ENCODE results near the gene UCK1.

DNA sequence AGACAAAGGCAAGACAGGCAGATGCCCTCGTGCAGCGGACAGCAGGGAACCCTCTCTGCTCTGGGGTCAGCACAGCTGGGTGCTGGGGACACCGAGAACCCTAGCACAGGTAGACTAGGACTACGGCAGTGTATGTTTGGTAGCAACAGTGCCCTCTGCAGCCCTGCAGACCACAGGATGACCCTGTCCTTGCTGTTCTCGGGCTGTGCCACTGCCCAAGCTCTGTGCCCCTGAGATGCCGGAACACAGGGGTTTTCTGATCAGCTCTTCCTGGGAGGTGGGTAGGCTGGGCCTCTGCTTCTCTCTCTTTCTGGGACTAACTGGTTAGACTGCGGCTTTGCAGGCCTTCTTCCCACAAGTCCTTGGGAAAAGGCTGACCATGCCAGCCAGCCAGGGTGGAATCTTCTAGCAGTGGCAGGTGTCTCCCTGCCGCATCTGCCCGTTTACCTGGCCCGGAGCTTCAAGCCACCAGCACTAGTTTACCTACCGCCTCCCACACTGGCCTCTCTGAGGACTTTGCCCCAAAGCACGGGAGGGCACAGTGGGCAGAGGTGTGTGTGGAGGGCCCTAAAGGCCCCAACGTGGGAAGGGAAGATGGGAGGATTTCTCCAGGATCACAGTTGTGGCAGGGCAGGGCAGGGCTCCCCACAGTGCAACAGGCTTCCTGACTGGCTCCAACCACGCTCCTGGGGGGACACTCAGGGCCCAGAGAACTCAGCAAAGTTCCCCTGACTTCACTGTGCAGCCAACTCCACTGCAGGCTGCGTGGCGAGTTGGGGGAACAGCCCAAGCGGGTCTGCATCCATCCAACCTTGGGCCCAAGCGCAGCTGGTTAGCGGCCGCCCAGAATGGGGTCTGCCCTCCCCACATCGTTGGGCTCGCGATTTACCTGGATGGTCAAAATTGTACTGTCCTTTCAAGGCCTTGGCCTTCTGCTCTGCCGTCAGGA is 1.2 kb downstream of the UCK1 start:
- TF ChIP-seq, protein P1, sequence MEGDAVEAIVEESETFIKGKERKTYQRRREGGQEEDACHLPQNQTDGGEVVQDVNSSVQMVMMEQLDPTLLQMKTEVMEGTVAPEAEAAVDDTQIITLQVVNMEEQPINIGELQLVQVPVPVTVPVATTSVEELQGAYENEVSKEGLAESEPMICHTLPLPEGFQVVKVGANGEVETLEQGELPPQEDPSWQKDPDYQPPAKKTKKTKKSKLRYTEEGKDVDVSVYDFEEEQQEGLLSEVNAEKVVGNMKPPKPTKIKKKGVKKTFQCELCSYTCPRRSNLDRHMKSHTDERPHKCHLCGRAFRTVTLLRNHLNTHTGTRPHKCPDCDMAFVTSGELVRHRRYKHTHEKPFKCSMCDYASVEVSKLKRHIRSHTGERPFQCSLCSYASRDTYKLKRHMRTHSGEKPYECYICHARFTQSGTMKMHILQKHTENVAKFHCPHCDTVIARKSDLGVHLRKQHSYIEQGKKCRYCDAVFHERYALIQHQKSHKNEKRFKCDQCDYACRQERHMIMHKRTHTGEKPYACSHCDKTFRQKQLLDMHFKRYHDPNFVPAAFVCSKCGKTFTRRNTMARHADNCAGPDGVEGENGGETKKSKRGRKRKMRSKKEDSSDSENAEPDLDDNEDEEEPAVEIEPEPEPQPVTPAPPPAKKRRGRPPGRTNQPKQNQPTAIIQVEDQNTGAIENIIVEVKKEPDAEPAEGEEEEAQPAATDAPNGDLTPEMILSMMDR (conservative IDR thresholded peaks at IDR 0.05; ENCODE audit: low read length): peak; percentile 23; the same call in 1 of the 2 replicates
- TF ChIP-seq EZH2phosphoT487 (IDR thresholded peaks at IDR 0.05; ENCODE audit: borderline replicate concordance): no peak
